OCI-LY3 (cell line): Measurements from ENCODE around the gene FBLIM1.

Experiments
- EZH2phosphoT487 ChIP-seq: fragments of 200-600 bp; shearing (Covaris generic); IDR thresholded peaks from 2 replicates; pipeline ENCODE4 v1.6.1; 2018; ENCODE audit warnings: antibody characterized with exemption, mixed run types, low read depth
- TF ChIP-seq, protein P1 (sequence below): fragments of 200-600, 300-600 bp; sonication (generic); IDR thresholded peaks from 2 replicates; pipeline ENCODE4 v1.5.1; 2014; ENCODE audit warnings: antibody characterized with exemption, low read length, low read depth

DNA sequence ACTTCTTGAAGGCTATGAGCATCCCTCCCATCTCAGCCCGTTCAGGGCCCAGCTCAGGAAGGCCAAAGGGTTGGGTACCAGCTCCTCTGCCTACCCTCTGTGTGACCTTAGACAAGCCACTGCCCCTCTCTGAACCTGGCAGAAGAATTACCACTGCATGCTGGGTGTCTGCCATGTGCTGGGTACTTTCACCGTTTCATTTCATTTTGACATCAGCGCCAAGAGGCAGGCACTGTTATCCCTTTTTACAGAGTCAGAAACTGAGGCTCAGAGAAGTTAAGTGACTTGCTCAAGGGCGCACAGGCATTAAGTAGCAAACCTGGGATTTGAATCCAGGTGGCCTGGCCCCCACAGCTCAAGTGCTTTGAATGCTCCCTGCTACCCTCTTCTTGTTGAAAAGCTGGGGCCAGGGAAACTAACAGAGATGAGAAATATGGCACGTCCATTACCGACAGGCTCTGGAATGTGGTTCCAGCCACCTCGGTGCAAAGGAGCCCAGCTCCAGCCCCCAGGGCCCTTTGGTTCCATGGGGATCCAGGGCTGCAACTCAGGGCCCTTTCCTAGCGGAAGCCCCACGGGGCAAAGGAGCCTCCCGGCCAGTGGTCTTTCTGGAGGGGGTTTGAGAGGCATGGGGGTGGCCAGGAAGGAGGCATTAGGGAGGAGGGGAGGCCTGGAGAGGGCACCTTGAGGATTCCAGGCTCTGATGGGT, 9.8 kb upstream of the FBLIM1 start:
- TF ChIP-seq EZH2phosphoT487 = no peak
- TF ChIP-seq, protein P1, sequence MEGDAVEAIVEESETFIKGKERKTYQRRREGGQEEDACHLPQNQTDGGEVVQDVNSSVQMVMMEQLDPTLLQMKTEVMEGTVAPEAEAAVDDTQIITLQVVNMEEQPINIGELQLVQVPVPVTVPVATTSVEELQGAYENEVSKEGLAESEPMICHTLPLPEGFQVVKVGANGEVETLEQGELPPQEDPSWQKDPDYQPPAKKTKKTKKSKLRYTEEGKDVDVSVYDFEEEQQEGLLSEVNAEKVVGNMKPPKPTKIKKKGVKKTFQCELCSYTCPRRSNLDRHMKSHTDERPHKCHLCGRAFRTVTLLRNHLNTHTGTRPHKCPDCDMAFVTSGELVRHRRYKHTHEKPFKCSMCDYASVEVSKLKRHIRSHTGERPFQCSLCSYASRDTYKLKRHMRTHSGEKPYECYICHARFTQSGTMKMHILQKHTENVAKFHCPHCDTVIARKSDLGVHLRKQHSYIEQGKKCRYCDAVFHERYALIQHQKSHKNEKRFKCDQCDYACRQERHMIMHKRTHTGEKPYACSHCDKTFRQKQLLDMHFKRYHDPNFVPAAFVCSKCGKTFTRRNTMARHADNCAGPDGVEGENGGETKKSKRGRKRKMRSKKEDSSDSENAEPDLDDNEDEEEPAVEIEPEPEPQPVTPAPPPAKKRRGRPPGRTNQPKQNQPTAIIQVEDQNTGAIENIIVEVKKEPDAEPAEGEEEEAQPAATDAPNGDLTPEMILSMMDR = no peak
